CD4-positive, alpha-beta T cell (primary cell): ENCODE results near the gene ROPN1L. TPM values are rescaled to one million over a fixed set of nuclear protein-coding genes. Genes with fewer than 3 reads are reported as not detected.

Experiments used
- ATAC-seq: fragments of 200-7000 bp; cut with Tn5 transposase; one replicate; pipeline ENCODE4 v1.10.0; 2022; ENCODE audit warnings: mild to moderate bottlenecking; ENCODE audit not compliant: poor library complexity
- CTCF ChIA-PET: fragments of 350-600 bp; sonication (Branson Sonifier 250); formaldehyde crosslinking; loops from one replicate; lab custom pipeline; 2021; ENCODE audit warnings: antibody characterized with exemption, inconsistent platforms; lab: Charles Lee
- POLR2A ChIA-PET: fragments of 350-600 bp; sonication (Branson Sonifier 250); formaldehyde crosslinking; loops from one replicate; lab custom pipeline; 2021; ENCODE audit warnings: antibody characterized with exemption, inconsistent platforms; lab: Charles Lee
- DNase-seq, 14 experiments: peaks; one replicate each; pipeline ENCODE4 v3.0.0-alpha.2; 2013 to 2020; ENCODE audit warnings: mixed read lengths in 2 of 14
- H3K27ac ChIP-seq, 2 donors: one replicate each; pipeline versions ENCODE4 v1.5.1 to v1.7.0; 2013; ENCODE audit warnings: low read length in 2 of 2, low read depth in 1 of 2, mild to moderate bottlenecking in 1 of 2
- H3K27me3 ChIP-seq, 2 experiments: 1 replicate in 1 of 2; 2 replicates in 1 of 2; pipeline versions ENCODE4 v1.6.1 to v1.7.0; 2013; ENCODE audit warnings: low read length in 2 of 2, control low read depth in 1 of 2, mild to moderate bottlenecking in 1 of 2, moderate library complexity in 1 of 2; ENCODE audit not compliant: insufficient read depth in 2 of 2, control insufficient read depth in 1 of 2
- H3K36me3 ChIP-seq: one replicate; pipeline ENCODE4 v1.6.1; 2013; ENCODE audit warnings: low read length, control low read depth; ENCODE audit not compliant: insufficient read depth
- H3K4me1 ChIP-seq: one replicate; pipeline ENCODE4 v1.6.1; 2013; ENCODE audit warnings: low read length, control low read depth; ENCODE audit not compliant: insufficient read depth
- H3K4me3 ChIP-seq: one replicate; pipeline ENCODE4 v1.5.1; 2013; ENCODE audit warnings: mild to moderate bottlenecking, low read length, moderate library complexity
- H3K9me3 ChIP-seq, 2 experiments: 1 replicate in 1 of 2; 2 replicates in 1 of 2; pipeline versions ENCODE4 v1.6.1 to v1.7.0; 2013; ENCODE audit warnings: low read length in 2 of 2, mild to moderate bottlenecking in 2 of 2, control low read depth in 1 of 2, moderate library complexity in 1 of 2; ENCODE audit not compliant: control insufficient read depth in 1 of 2, insufficient read depth in 1 of 2
- H3K27ac Mint-ChIP-seq: one replicate; pipeline ENCODE4 v1.8.0; 2020; ENCODE audit warnings: mixed read lengths
- H3K27me3 Mint-ChIP-seq: one replicate; pipeline ENCODE4 v1.8.0; 2021; ENCODE audit warnings: mixed read lengths
- H3K36me3 Mint-ChIP-seq: one replicate; pipeline ENCODE4 v1.8.0; 2021; ENCODE audit warnings: low read depth, mixed read lengths
- H3K4me1 Mint-ChIP-seq: one replicate; pipeline ENCODE4 v1.8.0; 2021; ENCODE audit warnings: low read depth, mixed read lengths
- H3K4me3 Mint-ChIP-seq: one replicate; pipeline ENCODE4 v1.8.0; 2020; ENCODE audit warnings: mild to moderate bottlenecking, mixed read lengths
- H3K9me3 Mint-ChIP-seq: one replicate; pipeline ENCODE4 v1.8.0; 2020; ENCODE audit warnings: mixed read lengths
- intact Hi-C, 2 experiments: fragments of 100-400 bp; cut with DNase I in 1 of 2; cut with micrococcal nuclease in 1 of 2; formaldehyde crosslinking; loops; one replicate each; pipeline versions ENCODE4 v1.15.1 to v1.9.0; 2023 to 2025; cut with DNase I, micrococcal nuclease
- total RNA-seq, 174 experiments: library from RNA in 2 of 174; stranded (reverse) in 2 of 174; gene quantifications; one replicate each; pipeline ENCODE4 v1.2.3 and lab custom pipeline; 2021 to 2026
- TF ChIP-seq, protein P1 (sequence below): fragments of 200-600 bp; IDR thresholded peaks from one replicate; pipeline ENCODE4 v1.8.0; 2022; ENCODE audit warnings: antibody characterized with exemption, mild to moderate bottlenecking

Gene ROPN1L
- total RNA-seq, 2 experiments from 2014 or later, result 0.42 to 0.58 TPM

DNA sequence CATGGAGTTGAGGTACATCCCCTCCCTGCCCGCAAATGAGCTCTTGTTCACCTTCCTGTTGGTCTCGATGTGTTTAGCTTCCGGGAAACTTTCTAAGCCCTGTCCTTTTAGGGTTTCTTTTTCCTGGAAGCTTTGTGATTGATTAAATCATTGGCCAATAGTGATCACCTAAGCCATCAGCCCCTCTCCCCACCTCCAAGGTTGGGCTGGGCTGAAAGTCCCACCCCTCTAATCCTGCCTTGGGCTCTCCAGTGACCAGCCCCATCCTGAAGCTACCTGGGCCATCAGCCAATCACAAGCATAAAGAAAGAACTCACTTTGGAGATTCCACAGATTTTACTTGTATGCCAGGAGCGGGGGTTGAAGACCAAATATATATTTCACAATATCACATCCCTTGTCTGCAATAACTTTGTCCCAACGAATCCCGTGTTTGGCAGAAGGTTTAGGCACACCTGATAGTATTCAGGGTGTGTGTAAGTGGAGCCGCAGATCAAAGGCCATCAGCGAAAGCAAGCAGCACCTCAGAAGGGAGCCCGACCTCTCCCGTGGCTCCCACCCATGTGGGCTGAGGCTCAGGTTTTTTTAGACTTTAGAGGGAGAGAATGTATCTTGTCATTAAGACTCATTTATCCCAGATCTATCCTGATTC, 20.4 kb downstream of the ROPN1L start:
- ChIA-PET CTCF (no interaction called here), POLR2A (no interaction called here)
- ATAC-seq (no peak), DNase-seq (no peak)
- Histone ChIP-seq H3K36me3 (no peaks in the 10 kb centered on the region), H3K4me1 (no peaks in the 10 kb centered on the region), H3K9me3 (no peaks in the 10 kb centered on the region), H3K27me3 (no peaks in the 10 kb centered on the region), H3K27ac (no peak overlapping the region), H3K4me3 (no peak overlapping the region)
- Mint-ChIP-seq H3K27me3 (no peaks in the 10 kb centered on the region), H3K36me3 (no peaks in the 10 kb centered on the region), H3K4me3 (no peak overlapping the region), H3K4me1 (no peaks in the 10 kb centered on the region), H3K27ac (no peak overlapping the region), H3K9me3 (no peaks in the 10 kb centered on the region)
- intact Hi-C loops, result no loop called here
- TF ChIP-seq, protein P1, sequence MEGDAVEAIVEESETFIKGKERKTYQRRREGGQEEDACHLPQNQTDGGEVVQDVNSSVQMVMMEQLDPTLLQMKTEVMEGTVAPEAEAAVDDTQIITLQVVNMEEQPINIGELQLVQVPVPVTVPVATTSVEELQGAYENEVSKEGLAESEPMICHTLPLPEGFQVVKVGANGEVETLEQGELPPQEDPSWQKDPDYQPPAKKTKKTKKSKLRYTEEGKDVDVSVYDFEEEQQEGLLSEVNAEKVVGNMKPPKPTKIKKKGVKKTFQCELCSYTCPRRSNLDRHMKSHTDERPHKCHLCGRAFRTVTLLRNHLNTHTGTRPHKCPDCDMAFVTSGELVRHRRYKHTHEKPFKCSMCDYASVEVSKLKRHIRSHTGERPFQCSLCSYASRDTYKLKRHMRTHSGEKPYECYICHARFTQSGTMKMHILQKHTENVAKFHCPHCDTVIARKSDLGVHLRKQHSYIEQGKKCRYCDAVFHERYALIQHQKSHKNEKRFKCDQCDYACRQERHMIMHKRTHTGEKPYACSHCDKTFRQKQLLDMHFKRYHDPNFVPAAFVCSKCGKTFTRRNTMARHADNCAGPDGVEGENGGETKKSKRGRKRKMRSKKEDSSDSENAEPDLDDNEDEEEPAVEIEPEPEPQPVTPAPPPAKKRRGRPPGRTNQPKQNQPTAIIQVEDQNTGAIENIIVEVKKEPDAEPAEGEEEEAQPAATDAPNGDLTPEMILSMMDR, result no peak

DNA sequence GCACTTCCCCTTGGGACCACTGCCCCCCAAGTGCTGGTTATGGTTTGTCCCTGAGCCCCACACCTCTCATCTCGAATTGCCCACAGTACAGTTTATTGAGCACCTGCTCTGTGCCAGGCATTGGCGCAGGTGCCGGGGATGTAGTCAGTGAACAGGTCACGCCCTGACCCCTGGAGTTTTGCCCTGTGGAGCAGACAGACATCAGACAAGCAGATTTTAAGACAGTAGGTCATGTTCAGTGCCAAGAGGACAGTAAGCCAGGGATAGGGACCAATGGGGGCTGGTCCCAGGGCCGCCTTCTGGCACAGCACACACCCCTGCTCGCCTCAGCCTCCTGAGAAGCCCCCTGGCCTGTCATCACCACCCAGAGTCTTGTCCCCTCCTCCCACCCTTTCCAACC, 21.9 kb downstream of the ROPN1L start:
- intact Hi-C loops, result no loop called here
- TF ChIP-seq, protein P1, result no peak
- Mint-ChIP-seq H3K9me3 (no peaks in the 10 kb centered on the region), H3K4me1 (no peaks in the 10 kb centered on the region), H3K27me3 (no peaks in the 10 kb centered on the region), H3K4me3 (no peak overlapping the region), H3K36me3 (no peaks in the 10 kb centered on the region), H3K27ac (no peak overlapping the region)
- Histone ChIP-seq H3K27me3 (no peaks in the 10 kb centered on the region), H3K27ac (no peak overlapping the region), H3K36me3 (no peaks in the 10 kb centered on the region), H3K4me1 (no peaks in the 10 kb centered on the region), H3K4me3 (no peak overlapping the region), H3K9me3 (no peaks in the 10 kb centered on the region)
- ATAC-seq (no peak), DNase-seq (no peak)
- POLR2A ChIA-PET, result no interaction called here
- CTCF ChIA-PET, result no interaction called here

DNA sequence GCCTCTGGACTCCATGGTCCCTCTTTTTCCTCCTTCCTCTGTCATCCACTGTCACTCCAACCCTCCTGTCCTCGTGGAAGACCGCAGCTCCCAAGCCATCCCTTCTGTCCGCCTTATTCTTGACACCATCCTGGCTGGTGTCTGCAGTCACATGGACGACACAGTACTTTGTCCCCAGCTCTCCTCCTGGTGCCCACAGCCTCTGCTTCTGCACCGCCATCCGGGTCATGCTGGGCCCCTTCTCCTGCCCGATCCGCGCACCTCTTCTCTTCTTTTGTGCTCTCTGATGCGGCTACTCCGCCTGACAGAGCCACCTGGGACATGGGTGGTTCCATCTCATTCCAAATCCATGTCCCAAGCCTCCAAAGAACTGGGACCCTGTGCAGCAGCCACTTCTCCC, 22.5 kb downstream of the ROPN1L start:
- no peaks in the 10 kb centered on the region for H3K27me3 ChIP-seq
- TF ChIP-seq, protein P1, result no peak
- DNase-seq, result no peak
- no peaks in the 10 kb centered on the region for H3K36me3 ChIP-seq
- H3K4me1 ChIP-seq, result no peaks in the 10 kb centered on the region
- H3K4me3 Mint-ChIP-seq, result no peak overlapping the region
- H3K4me3 ChIP-seq, result no peak overlapping the region
- ChIA-PET POLR2A (no interaction called here), CTCF (no interaction called here)
- H3K9me3 ChIP-seq, result no peaks in the 10 kb centered on the region
- no peak for ATAC-seq
- no peak overlapping the region for H3K27ac Mint-ChIP-seq
- no peak overlapping the region for H3K27ac ChIP-seq
- H3K9me3 Mint-ChIP-seq, result no peaks in the 10 kb centered on the region
- intact Hi-C loops, result no loop called here
- H3K27me3 Mint-ChIP-seq, result no peaks in the 10 kb centered on the region
- no peaks in the 10 kb centered on the region for H3K36me3 Mint-ChIP-seq
- no peaks in the 10 kb centered on the region for H3K4me1 Mint-ChIP-seq
